ENCODE data around the gene EDEM1. TPM values are rescaled to one million over a fixed set of nuclear protein-coding genes. Genes with fewer than 3 reads are reported as not detected.
"Not testable (repeated sequence)": the region's sequence is repeated elsewhere in the genome, so short reads cannot be mapped to it uniquely, and the experiment has no call there.

Gene EDEM1
- polyA plus RNA-seq, 6 donors from 2014 or later: 43.5 to 77.8 (median 57.4) TPM

- Mint-ChIP-seq H3K4me1 (peaks cover 0 to 13% (median 0%) of the 10 kb centered on the region in 3 donors), H3K27ac (peak overlapping the region in 2 of 6 donors; percentile 33 to 83), H3K9me3 (no peaks in the 10 kb centered on the region), H3K36me3 (peaks cover 0 to 4% of the 10 kb centered on the region in 2 donors), H3K27me3 (no peaks in the 10 kb centered on the region), H3K4me3 (no peak overlapping the region)
- ATAC-seq (ENCODE audit: low read depth in 2 of 2) (no peak), DNase-seq (no peak)
Measured at GRCh38 chr3:5233026-5233425, 45.5 kb downstream of the EDEM1 start.

GRCh38 chr3:5235655-5236054, 48.1 kb downstream of the EDEM1 start:
- Mint-ChIP-seq H3K4me3 (no peak overlapping the region), H3K9me3 (no peaks in the 10 kb centered on the region), H3K36me3 (peaks cover 0 to 4% of the 10 kb centered on the region in 2 donors), H3K27me3 (no peaks in the 10 kb centered on the region), H3K27ac (peak overlapping the region in 1 of 6 donors; percentile 86), H3K4me1 (peaks cover 0 to 11% (median 0%) of the 10 kb centered on the region in 3 donors)
- no peak for DNase-seq
- no peak for ATAC-seq (ENCODE audit: low read depth in 2 of 2)

GRCh38 chr3:5238545-5238944, 51.0 kb downstream of the EDEM1 start:
- no peaks in the 10 kb centered on the region for H3K4me1 Mint-ChIP-seq
- no peak for ATAC-seq (ENCODE audit: low read depth in 2 of 2)
- peak overlapping the region in 1 of 6 donors; percentile 21 for H3K27ac Mint-ChIP-seq

GRCh38 chr3:5239602-5240001, 52.1 kb downstream of the EDEM1 start:
- Mint-ChIP-seq H3K9me3 (peaks cover 0 to 11% (median 1%) of the 10 kb centered on the region in 7 donors), H3K36me3 (peaks cover 4 to 7% of the 10 kb centered on the region in 2 donors), H3K4me1 (no peaks in the 10 kb centered on the region), H3K27me3 (no peaks in the 10 kb centered on the region), H3K4me3 (no peak overlapping the region), H3K27ac (peak overlapping the region in 1 of 6 donors; percentile 30)
- no peak for ATAC-seq (ENCODE audit: low read depth in 2 of 2)
- DNase-seq: no peak

More at GRCh38 chr3:5238545-5238944, 51.0 kb downstream of the EDEM1 start:
- DNase-seq: no peak
- H3K36me3 Mint-ChIP-seq: peaks cover 0 to 4% of the 10 kb centered on the region in 2 donors
- H3K4me3 Mint-ChIP-seq: no peak overlapping the region
- no peaks in the 10 kb centered on the region for H3K27me3 Mint-ChIP-seq
- peaks cover 0 to 2% (median 0%) of the 10 kb centered on the region in 7 donors for H3K9me3 Mint-ChIP-seq

GRCh38 chr3:5240740-5241139, 53.2 kb downstream of the EDEM1 start:
- H3K27me3 Mint-ChIP-seq: no peaks in the 10 kb centered on the region
- peaks cover 0 to 4% (median 2%) of the 10 kb centered on the region in 3 donors for H3K4me1 Mint-ChIP-seq
- H3K9me3 Mint-ChIP-seq: peaks cover 0 to 11% (median 1%) of the 10 kb centered on the region in 7 donors
- H3K36me3 Mint-ChIP-seq: peaks cover 4 to 7% of the 10 kb centered on the region in 2 donors
- ATAC-seq (ENCODE audit: low read depth in 2 of 2): no peak
- no peak overlapping the region for H3K4me3 Mint-ChIP-seq
- no peak for DNase-seq
- peak overlapping the region in 1 of 6 donors; percentile 42 for H3K27ac Mint-ChIP-seq

- not testable (repeated sequence) for H3K27me3 Mint-ChIP-seq; H3K27ac Mint-ChIP-seq; H3K36me3 Mint-ChIP-seq; DNase-seq; ATAC-seq (ENCODE audit: low read depth in 2 of 2)
- H3K4me3 Mint-ChIP-seq: peak overlapping the region in 1 of 8 donors; percentile 78
- peaks cover 0 to 11% (median 1%) of the 10 kb centered on the region in 7 donors for H3K9me3 Mint-ChIP-seq
- peaks cover 0 to 11% (median 8%) of the 10 kb centered on the region in 3 donors for H3K4me1 Mint-ChIP-seq
Measured at GRCh38 chr3:5242785-5243184, 55.3 kb downstream of the EDEM1 start.

GRCh38 chr3:5245927-5246326, 58.4 kb downstream of the EDEM1 start:
- H3K27me3 Mint-ChIP-seq: no peaks in the 10 kb centered on the region
- H3K27ac Mint-ChIP-seq: peak overlapping the region in 2 of 6 donors; percentile 17 to 35
- no peak overlapping the region for H3K4me3 Mint-ChIP-seq
- DNase-seq (no peak), ATAC-seq (ENCODE audit: low read depth in 2 of 2) (no peak)
- H3K4me1 Mint-ChIP-seq: peaks cover 0 to 11% (median 8%) of the 10 kb centered on the region in 3 donors
- H3K9me3 Mint-ChIP-seq: peaks cover 0 to 11% (median 1%) of the 10 kb centered on the region in 7 donors
- H3K36me3 Mint-ChIP-seq: peaks cover 0 to 7% of the 10 kb centered on the region in 2 donors

- Mint-ChIP-seq H3K4me3 (no peak overlapping the region), H3K36me3 (peaks cover 0 to 6% of the 10 kb centered on the region in 2 donors)
Measured at GRCh38 chr3:5248822-5249221, 61.3 kb downstream of the EDEM1 start.

GRCh38 chr3:5250467-5251195, 63.1 kb downstream of the EDEM1 start:
- ATAC-seq (ENCODE audit: low read depth in 2 of 2): no peak
- Mint-ChIP-seq H3K9me3 (peaks cover 0 to 2% (median 0%) of the 10 kb centered on the region in 7 donors), H3K36me3 (no peaks in the 10 kb centered on the region), H3K4me3 (no peak overlapping the region), H3K27me3 (no peaks in the 10 kb centered on the region), H3K4me1 (peaks cover 3 to 13% (median 13%) of the 10 kb centered on the region in 3 donors), H3K27ac (no peak overlapping the region)
- no peak for DNase-seq

More at GRCh38 chr3:5248822-5249221, 61.3 kb downstream of the EDEM1 start:
- peaks cover 0 to 8% (median 0%) of the 10 kb centered on the region in 7 donors for H3K9me3 Mint-ChIP-seq
- peaks cover 0 to 11% (median 8%) of the 10 kb centered on the region in 3 donors for H3K4me1 Mint-ChIP-seq
- no peaks in the 10 kb centered on the region for H3K27me3 Mint-ChIP-seq
- ATAC-seq (ENCODE audit: low read depth in 2 of 2) (no peak), DNase-seq (no peak)
- peak overlapping the region in 1 of 6 donors; percentile 70 for H3K27ac Mint-ChIP-seq

- ATAC-seq (ENCODE audit: low read depth in 2 of 2) (no peak), DNase-seq (no peak)
- H3K36me3 Mint-ChIP-seq: no peaks in the 10 kb centered on the region
- peaks cover 0 to 2% (median 0%) of the 10 kb centered on the region in 7 donors for H3K9me3 Mint-ChIP-seq
- peaks cover 8 to 13% (median 13%) of the 10 kb centered on the region in 3 donors for H3K4me1 Mint-ChIP-seq
- H3K27ac Mint-ChIP-seq: peak overlapping the region in 1 of 6 donors; percentile 15
- no peaks in the 10 kb centered on the region for H3K27me3 Mint-ChIP-seq
- no peak overlapping the region for H3K4me3 Mint-ChIP-seq
Measured at GRCh38 chr3:5251196-5251583, 63.7 kb downstream of the EDEM1 start.

GRCh38 chr3:5252131-5252530, 64.6 kb downstream of the EDEM1 start:
- DNase-seq (no peak), ATAC-seq (ENCODE audit: low read depth in 2 of 2) (no peak)
- Mint-ChIP-seq H3K27ac (no peak overlapping the region), H3K4me1 (peaks cover 13 to 14% (median 13%) of the 10 kb centered on the region in 3 donors), H3K9me3 (peaks cover 0 to 2% (median 0%) of the 10 kb centered on the region in 7 donors), H3K4me3 (no peak overlapping the region), H3K27me3 (no peaks in the 10 kb centered on the region), H3K36me3 (no peaks in the 10 kb centered on the region)

GRCh38 chr3:5254281-5255048, 67.0 kb downstream of the EDEM1 start:
- H3K36me3 Mint-ChIP-seq: no peaks in the 10 kb centered on the region
- H3K4me1 Mint-ChIP-seq: peaks cover 13 to 24% (median 15%) of the 10 kb centered on the region in 3 donors
- H3K27me3 Mint-ChIP-seq: no peaks in the 10 kb centered on the region
- peaks cover 0 to 2% (median 0%) of the 10 kb centered on the region in 7 donors for H3K9me3 Mint-ChIP-seq
- ATAC-seq (ENCODE audit: low read depth in 2 of 2) (no peak), DNase-seq (no peak)
- peak overlapping the region in 2 of 6 donors; percentile 51 to 76 for H3K27ac Mint-ChIP-seq
- no peak overlapping the region for H3K4me3 Mint-ChIP-seq

Data from naive B cell (primary cell).